ENCODE results near the gene ERC2. TPM values are rescaled to one million over a fixed set of nuclear protein-coding genes. Genes with fewer than 3 reads are reported as not detected.
A peak's percentile ranks its signal among the peaks of the same experiment; 100 is the strongest.

Gene ERC2
- total RNA-seq, 1 donor from 2014 or later: 7.4 TPM

DNA sequence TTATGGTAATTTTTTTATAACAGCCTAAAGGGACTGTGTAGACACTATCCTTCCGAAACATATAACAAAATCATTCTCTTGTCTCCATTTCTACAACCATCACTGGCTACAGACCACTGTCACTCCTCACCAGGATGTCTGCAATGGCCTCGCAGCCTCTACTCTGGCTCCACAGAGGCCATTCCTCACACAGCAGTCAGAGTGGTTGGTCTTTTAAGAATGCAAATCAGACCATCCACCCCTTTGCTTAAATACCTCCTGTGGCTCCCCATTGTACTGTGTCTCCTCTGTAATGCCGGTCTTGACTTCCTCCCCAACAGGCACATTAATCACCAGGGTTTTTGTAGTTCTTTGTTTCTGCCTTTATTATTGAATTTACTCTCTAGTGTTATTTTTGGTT, 344.8 kb downstream of the ERC2 start:
- no peaks in the 10 kb centered on the region for H3K9me3 ChIP-seq (ENCODE audit: insufficient read depth, low read depth, low read length)
- DNase-seq (ENCODE audit: low read depth) (no peak), FAIRE-seq (no peak)
- H3K4me1 ChIP-seq (ENCODE audit: insufficient read depth, low read length): peaks cover 3% of the 10 kb centered on the region
- H3K4me3 ChIP-seq (ENCODE audit: insufficient read depth, low read depth, low read length): no peak overlapping the region
- Mint-ChIP-seq H3K27me3 (ENCODE audit: low read depth, unreplicated experiment) (no peaks in the 10 kb centered on the region), H3K27ac (ENCODE audit: unreplicated experiment) (no peak overlapping the region), H3K36me3 (ENCODE audit: low read depth, unreplicated experiment) (no peaks in the 10 kb centered on the region), H3K4me3 (ENCODE audit: unreplicated experiment) (no peak overlapping the region), H3K4me1 (ENCODE audit: low read depth, unreplicated experiment) (peaks cover 18% of the 10 kb centered on the region), H3K9me3 (ENCODE audit: unreplicated experiment) (no peaks in the 10 kb centered on the region)
- H3K9ac ChIP-seq (ENCODE audit: low read length): no peak overlapping the region
- H3K36me3 ChIP-seq (ENCODE audit: insufficient read depth, low read length): no peaks in the 10 kb centered on the region
- no peak overlapping the region for H2AFZ ChIP-seq (ENCODE audit: low read depth, low read length)
- no peaks in the 10 kb centered on the region for H3K79me2 ChIP-seq (ENCODE audit: insufficient read depth, low read length)
- peaks cover 3% of the 10 kb centered on the region for H3K27me3 ChIP-seq (ENCODE audit: insufficient read depth, low read length)
- no peak overlapping the region for H3K27ac ChIP-seq (ENCODE audit: low read depth, low read length)
- H4K20me1 ChIP-seq (ENCODE audit: insufficient read depth, low read length): no peaks in the 10 kb centered on the region
- TF ChIP-seq EZH2 (IDR thresholded peaks at IDR 0.05; ENCODE audit: insufficient read depth, low read length): no peak
- TF ChIP-seq, protein P1, sequence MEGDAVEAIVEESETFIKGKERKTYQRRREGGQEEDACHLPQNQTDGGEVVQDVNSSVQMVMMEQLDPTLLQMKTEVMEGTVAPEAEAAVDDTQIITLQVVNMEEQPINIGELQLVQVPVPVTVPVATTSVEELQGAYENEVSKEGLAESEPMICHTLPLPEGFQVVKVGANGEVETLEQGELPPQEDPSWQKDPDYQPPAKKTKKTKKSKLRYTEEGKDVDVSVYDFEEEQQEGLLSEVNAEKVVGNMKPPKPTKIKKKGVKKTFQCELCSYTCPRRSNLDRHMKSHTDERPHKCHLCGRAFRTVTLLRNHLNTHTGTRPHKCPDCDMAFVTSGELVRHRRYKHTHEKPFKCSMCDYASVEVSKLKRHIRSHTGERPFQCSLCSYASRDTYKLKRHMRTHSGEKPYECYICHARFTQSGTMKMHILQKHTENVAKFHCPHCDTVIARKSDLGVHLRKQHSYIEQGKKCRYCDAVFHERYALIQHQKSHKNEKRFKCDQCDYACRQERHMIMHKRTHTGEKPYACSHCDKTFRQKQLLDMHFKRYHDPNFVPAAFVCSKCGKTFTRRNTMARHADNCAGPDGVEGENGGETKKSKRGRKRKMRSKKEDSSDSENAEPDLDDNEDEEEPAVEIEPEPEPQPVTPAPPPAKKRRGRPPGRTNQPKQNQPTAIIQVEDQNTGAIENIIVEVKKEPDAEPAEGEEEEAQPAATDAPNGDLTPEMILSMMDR (IDR thresholded peaks at IDR 0.05; ENCODE audit: insufficient read depth, low read depth, low read length): no peak
- no peak overlapping the region for H3K4me2 ChIP-seq (ENCODE audit: low read length)

DNA sequence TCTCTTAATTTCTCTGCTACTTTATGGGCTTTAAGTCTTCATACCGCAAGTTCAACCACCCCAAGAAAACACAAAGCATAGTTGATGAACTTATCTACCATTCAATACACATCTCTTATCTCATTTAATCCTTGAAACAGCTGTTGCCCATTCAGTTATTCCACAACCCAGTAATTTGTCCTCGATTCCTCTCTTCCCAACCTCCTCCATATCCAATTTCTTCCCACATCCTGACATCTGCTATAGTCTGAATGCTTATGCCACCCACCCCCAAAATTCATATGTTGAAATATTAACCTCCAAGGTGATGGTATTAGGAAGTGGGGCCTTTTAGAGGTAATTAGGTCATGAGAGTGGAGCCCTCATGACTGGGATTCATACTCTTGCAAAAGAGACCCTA, 345.4 kb downstream of the ERC2 start:
- DNase-seq (ENCODE audit: low read depth) (no peak), FAIRE-seq (no peak)
- Histone ChIP-seq H4K20me1 (ENCODE audit: insufficient read depth, low read length) (no peaks in the 10 kb centered on the region), H2AFZ (ENCODE audit: low read depth, low read length) (no peak overlapping the region), H3K9ac (ENCODE audit: low read length) (no peak overlapping the region), H3K27me3 (ENCODE audit: insufficient read depth, low read length) (peaks cover 3% of the 10 kb centered on the region), H3K4me3 (ENCODE audit: insufficient read depth, low read depth, low read length) (no peak overlapping the region), H3K27ac (ENCODE audit: low read depth, low read length) (no peak overlapping the region), H3K4me2 (ENCODE audit: low read length) (no peak overlapping the region), H3K36me3 (ENCODE audit: insufficient read depth, low read length) (no peaks in the 10 kb centered on the region), H3K4me1 (ENCODE audit: insufficient read depth, low read length) (peaks cover 3% of the 10 kb centered on the region), H3K79me2 (ENCODE audit: insufficient read depth, low read length) (no peaks in the 10 kb centered on the region), H3K9me3 (ENCODE audit: insufficient read depth, low read depth, low read length) (no peaks in the 10 kb centered on the region)
- TF ChIP-seq, protein P1 (IDR thresholded peaks at IDR 0.05; ENCODE audit: insufficient read depth, low read depth, low read length): no peak
- no peak for TF ChIP-seq EZH2 (IDR thresholded peaks at IDR 0.05; ENCODE audit: insufficient read depth, low read length)
- no peaks in the 10 kb centered on the region for H3K36me3 Mint-ChIP-seq (ENCODE audit: low read depth, unreplicated experiment)
- peaks cover 15% of the 10 kb centered on the region for H3K4me1 Mint-ChIP-seq (ENCODE audit: low read depth, unreplicated experiment)
- H3K27ac Mint-ChIP-seq (ENCODE audit: unreplicated experiment): peak overlapping the region; percentile 36
- H3K27me3 Mint-ChIP-seq (ENCODE audit: low read depth, unreplicated experiment): no peaks in the 10 kb centered on the region
- H3K9me3 Mint-ChIP-seq (ENCODE audit: unreplicated experiment): no peaks in the 10 kb centered on the region
- no peak overlapping the region for H3K4me3 Mint-ChIP-seq (ENCODE audit: unreplicated experiment)

DNA sequence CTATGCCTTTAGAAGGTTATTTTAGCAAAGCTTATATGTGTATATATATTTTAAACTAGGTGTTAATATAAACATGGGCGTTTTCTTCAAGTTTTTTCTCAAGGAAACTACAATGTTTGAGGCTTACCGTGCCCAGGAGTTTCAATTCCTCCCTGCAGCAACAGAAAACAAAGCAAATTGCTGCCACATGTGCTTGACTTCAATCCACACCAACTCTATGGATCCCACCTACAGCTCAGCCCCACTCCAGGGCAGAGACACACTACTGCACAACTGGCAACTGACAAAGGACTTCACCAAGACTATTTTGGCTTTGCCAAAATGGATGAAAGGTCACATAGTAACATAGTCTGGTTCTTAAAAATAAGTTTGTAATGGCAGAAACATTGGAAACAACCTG, 346.6 kb downstream of the ERC2 start:
- Histone ChIP-seq H3K36me3 (ENCODE audit: insufficient read depth, low read length) (no peaks in the 10 kb centered on the region), H2AFZ (ENCODE audit: low read depth, low read length) (no peak overlapping the region), H3K27ac (ENCODE audit: low read depth, low read length) (no peak overlapping the region), H3K4me3 (ENCODE audit: insufficient read depth, low read depth, low read length) (no peak overlapping the region), H4K20me1 (ENCODE audit: insufficient read depth, low read length) (no peaks in the 10 kb centered on the region), H3K9ac (ENCODE audit: low read length) (no peak overlapping the region), H3K79me2 (ENCODE audit: insufficient read depth, low read length) (no peaks in the 10 kb centered on the region), H3K27me3 (ENCODE audit: insufficient read depth, low read length) (peaks cover 5% of the 10 kb centered on the region), H3K4me1 (ENCODE audit: insufficient read depth, low read length) (peaks cover 3% of the 10 kb centered on the region), H3K4me2 (ENCODE audit: low read length) (no peak overlapping the region), H3K9me3 (ENCODE audit: insufficient read depth, low read depth, low read length) (no peaks in the 10 kb centered on the region)
- Mint-ChIP-seq H3K9me3 (ENCODE audit: unreplicated experiment) (no peaks in the 10 kb centered on the region), H3K27me3 (ENCODE audit: low read depth, unreplicated experiment) (no peaks in the 10 kb centered on the region), H3K36me3 (ENCODE audit: low read depth, unreplicated experiment) (no peaks in the 10 kb centered on the region), H3K4me1 (ENCODE audit: low read depth, unreplicated experiment) (peaks cover 15% of the 10 kb centered on the region), H3K4me3 (ENCODE audit: unreplicated experiment) (no peak overlapping the region), H3K27ac (ENCODE audit: unreplicated experiment) (no peak overlapping the region)
- no peak for DNase-seq (ENCODE audit: low read depth)
- FAIRE-seq: no peak
- TF ChIP-seq, protein P1 (IDR thresholded peaks at IDR 0.05; ENCODE audit: insufficient read depth, low read depth, low read length): no peak
- no peak for TF ChIP-seq EZH2 (IDR thresholded peaks at IDR 0.05; ENCODE audit: insufficient read depth, low read length)

Measured in astrocyte (in vitro differentiated cells and primary cell).